Embryonic facial prominence (tissue), 1 donor: ENCODE data around the gene C1QTNF7.

Source experiments
- DNase-seq: peaks from one replicate; pipeline ENCODE4 v3.0.0-alpha.2; 2016; ENCODE audit errors: extremely low spot score

C1QTNF7 gene

DNA sequence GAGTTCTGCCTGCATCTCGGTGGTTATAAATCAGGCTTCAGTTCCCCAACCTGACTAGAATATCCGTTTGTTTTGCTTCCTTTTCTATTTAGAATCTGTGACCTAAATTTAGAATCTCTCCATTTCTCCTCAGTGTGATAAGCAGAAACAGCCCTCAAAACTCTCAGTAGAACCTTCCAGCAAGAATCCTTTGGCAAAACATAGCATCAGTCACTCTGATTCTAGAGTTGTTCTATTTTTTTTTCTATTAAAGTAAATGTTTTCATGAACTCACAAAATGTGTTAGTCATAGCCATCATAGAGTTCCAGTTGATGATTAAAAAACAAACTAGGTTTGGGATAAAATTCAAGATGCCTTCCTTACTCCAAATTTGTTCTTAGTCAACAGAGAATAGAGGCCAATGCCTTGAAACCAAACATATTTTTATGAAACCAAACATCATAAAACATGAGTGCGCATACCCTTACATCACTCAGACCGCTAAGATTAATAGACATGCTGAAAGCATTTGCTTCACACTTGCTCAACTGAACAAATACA is 13.2 kb upstream of the C1QTNF7 start:
- no peak for DNase-seq

DNA sequence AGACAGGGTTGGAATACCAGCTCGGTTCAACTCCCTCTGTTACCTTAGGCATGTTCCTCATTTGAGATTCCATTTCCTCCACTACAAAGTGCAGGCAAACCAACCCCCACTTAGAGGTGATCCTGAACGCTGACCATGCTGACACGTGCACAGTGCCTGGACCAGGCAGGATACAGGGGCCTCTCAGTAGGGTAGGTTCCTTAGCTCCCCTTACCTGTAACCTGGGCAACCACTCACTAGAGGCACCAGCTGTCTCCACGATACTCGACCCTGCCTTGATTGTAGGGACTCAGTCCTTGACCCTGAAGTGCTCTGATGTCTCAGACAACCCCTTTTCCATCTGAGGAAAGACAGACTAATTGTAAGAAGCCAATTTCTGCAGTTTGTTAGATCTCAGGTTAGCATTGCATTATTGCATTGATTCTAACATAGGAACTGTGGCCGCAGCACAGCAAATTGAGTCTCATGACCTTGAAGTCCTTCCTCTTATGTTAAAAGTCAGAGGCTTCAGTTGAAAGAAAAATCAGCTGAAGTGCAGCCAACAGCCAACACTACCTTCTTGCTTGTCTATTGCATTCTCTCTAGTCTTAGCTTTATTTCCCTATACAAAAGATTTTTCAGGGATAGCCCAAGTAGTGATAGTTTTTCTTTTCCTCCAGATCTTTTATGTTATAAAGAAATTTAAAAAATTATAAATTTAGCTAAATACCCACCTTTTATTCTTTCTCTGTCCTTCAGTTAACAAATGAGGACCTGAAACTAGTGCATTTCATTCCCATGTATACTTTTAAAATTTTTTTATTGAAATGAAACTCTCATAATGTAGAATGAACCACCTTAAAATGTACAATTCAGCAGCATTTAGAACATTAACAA is 11.2 kb upstream of the C1QTNF7 start:
- no peak for DNase-seq

DNA sequence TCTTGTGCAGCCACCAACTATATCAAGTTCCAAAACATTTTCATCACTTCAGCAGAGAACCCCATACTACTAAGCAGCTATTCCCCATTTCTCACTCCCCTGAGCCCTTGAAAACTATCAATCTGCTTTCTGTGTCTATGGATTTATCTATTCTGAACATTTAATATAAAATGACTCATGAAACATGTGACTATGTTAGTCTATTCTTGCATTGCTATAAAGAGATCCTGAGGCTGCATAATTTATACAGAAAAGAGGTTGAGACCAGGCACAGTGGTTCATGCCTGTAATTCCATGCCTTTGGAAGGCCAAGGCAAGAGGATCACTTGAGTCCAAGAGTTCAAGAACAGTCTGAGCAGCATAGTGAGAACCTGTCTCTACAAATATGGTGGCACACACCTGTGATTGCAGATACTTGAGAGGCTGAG is 10.6 kb upstream of the C1QTNF7 start:
- no peak for DNase-seq

DNA sequence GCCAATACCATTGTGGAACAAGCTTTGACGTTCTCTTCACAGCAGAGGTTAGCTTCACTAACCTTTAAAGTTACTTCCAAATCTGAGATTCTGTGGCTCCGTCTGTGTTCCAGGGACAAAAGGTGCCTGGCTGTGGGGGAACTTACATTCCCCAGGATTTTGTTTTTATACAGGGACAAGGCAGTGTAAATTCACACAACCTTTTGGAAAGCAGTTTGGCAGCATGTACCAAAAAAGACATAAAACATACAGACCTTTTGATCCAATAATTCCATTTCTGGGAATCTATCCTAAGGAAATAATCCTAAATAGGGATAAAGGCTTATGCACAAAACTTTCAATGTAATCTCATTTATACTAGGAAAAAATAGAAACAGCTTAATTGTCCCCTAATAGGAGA is 8.9 kb upstream of the C1QTNF7 start:
- DNase-seq: no peak

DNA sequence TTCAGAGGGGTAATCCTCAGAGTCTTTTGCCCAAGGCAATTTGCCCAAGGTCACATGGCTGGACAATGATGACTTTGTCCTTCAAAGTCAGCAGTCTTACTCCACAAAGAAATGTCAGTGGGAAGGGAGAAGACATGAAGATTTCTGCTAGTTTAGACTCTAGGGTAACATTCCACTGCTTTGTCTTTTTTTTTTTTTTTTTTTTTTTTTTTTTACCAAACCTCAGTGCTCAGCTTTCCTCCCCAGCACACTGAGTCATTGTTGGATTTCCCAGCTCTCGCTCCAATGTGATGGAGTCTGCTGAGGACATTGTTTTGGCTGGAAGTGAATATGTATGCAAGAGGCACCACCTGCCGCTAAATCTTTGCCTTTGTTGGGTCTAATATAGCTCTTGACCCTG is 7.2 kb upstream of the C1QTNF7 start:
- no peak for DNase-seq

DNA sequence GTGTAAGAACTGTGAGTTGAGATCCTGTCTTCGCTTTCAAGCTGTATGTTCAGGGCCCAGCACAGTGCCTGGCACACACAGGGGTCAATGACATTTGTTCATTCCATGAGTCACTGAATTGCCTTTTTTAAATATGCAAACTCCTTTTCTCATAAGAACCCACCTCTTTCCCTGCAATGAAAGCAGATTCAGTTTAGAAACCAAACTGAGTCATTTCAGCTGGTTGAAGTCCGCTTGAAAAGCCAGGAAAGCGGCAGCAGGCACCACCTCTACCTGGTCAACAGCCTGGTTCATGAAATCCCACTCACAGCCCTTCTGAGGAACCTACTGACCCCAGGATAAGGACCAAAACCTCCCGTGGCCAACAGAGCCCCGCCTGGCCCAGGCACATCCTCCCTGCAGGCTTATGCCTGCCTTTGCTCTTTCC is 4.5 kb upstream of the C1QTNF7 start:
- DNase-seq: no peak

DNA sequence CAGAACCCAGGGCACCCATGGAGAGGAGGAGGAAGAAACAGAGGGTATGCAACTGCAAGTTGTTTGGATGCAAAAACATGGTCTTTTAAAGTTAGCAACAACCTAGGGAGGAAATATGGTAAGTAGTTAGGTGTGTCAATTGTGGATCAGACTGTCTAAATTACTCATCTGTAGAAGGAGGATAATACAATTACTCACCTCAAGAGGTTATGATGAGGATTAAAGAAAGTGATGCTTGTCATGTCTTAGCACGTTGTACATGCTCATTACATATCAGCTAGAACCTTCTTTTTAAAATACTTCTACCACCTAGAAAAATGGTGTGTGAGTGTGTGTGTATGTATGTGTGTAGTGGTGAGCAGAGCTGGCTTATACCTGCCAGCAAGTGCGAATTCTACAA is 2.3 kb upstream of the C1QTNF7 start:
- DNase-seq: no peak

DNA sequence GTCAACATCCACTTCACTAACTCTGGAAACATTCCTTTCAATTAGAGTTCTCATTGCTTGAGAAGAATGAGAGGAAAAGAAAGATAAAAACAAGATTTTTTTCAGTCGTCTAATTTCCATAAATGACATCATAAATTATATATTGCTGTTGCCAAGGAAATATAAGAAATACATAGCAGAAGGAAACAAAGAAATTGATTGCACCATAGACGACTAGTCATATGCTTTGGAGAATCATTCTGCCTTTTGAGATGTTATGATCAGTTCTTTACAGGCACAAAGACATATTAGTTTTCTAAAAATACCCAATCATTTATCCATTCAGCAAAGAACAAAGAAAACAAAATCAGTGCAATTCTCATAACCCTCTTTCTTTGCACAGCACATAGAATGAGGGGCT is 672 bp upstream of the C1QTNF7 start:
- no peak for DNase-seq

DNA sequence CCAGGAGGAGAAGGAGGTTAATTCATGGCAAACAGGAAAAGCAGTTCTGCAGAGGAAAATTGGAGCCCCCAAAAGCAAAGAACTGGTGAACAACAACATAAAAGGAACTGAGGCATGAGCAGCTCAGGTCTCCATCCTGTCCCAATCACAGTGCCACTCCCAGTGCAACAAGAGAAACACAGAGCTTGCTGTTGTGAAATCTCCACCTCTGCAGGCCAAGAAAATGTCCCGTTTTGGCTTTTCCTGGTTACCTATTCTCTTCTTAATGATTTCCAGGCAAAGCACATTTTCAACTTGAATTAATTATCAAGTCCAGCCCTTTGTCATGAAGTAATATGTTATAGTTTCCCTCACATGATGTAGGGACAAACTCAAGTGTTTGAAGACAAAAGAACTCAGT is 778 bp downstream of the C1QTNF7 start:
- DNase-seq: no peak

DNA sequence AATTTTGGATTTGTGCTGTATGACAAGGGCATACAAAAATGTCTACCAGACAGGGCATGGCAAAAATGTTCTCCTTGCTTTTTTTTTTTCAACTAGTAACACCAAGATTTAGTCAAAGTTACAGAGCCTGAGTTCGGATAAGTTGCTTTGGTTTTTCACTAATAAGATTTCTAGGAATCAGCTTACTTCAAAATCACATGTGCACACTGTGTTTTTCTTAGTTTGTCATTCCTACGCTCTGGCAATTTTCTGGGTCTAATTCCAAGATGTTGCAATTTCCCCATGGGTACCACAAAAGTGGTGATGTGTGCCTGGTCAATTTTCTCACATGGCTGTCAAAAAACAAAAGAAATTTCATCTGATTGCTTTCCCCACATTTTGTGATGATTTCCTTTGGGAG is 6.3 kb downstream of the C1QTNF7 start:
- DNase-seq: no peak

DNA sequence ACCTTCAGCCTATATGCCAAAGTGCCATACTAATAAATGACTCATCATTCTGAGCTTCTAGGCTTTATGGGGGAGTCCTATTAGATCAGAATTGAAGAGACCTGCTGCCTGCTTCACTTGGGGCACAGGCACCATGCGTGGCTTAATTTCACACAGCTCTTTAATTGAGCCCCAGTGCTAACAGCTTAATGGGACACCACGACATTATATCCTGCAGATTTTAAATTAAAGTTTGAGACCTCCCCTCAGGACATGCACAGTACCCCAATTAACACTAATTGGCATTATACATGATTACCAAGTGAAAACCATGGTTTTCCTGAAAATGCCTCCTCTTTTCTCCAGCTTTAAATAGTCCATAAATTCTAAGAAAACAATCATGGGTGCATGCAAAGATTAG is 6.8 kb downstream of the C1QTNF7 start:
- DNase-seq: no peak

DNA sequence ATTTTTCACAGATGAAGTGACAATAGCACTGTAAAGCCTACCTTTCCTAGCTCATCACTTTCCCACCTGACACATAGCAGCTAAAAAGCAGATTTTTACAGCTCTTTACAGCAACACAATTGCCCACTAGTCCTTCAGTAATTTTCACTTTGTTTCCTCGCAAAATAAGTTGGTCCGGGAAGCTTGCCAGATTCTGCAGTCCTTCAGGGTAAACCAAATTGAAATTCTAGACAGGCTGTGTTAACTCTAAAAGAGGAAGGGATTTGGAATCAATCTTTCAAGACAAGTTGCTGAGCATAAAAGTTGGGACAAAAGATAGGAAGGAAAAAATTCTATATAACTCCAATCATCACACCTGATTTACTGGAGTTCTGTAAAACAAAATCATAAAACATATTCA is 8.7 kb downstream of the C1QTNF7 start:
- peak; percentile 49 for DNase-seq

DNA sequence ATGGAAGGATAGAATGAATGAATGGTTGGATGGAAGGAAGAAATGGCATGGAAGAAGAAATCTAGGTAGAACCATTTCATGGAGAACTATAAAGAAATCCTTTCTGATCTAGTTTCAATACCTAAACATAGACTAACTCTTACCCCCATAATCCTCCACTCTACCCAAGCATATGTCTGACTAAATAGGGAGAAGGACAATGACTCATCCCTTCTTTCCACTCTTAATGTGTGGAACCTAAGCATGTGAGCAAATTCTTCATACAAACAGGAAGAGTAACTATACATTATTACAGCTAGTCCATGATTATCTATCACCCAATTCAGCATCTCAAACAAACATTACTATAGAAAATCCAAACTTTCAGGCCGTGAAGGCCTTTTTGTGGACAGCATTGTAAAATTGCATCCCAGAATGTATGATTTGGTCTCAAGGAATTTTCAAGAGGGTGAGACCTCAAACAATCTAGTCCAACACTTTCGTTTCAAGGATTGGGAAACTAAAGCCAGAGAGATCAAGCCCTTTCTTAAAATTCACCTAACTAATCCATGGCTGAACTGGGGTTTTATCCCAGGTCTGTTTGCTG is 11.2 kb downstream of the C1QTNF7 start:
- no peak for DNase-seq

DNA sequence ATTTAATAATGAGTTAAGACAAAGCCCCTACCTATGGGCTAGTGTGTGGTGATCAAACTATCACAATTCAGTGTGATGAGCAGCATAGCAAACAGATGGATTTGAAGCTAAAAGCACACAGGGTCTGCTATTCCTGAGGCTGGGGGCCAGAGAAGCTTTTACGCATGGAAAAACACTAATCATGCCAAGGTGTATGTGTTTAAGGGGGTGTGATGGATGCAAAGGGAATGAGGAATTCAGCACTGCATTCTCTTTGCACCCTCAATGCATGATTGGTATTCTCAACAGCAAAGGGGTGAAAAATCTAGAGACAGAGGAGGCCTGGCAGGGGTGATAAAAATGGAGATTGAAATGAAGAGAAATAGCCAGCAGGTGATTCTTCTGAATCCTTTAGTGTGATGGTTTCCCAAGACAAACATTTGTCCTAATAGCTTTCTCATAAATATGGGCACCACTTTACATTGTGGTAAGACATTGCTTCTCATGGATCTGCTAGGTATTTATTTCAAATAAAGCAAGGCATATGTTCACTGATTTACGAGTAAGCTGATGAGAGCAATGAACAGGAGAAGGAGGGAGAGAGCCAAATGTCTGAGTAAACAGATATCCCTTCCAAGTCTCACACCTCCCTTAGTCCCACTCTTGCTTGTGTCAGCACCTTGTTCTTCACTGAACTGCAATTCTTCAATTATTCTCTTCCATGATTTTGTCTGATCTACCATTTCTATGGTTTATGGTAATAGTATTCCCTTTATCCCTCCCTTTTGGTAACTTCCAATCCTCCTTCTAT is 15.7 kb downstream of the C1QTNF7 start:
- DNase-seq: no peak

DNA sequence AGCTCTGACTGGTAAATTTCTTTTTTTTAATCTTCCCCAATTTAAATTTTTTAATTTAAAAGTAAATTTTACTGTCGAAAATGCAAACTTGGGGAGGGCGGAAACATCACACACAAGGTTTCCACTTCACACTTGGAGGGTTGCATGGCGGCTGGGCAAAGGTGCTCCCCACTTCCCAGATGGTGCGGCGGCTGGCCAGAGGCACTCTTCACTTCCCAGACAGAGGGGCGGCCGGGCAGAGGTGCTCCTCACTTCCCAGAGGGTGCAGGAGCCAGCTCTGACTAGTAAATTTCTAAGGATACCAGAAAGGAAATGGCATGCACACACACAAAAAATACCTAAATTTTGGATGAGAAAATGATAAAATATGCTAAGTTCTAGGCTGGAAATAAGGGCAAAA is 16.4 kb downstream of the C1QTNF7 start:
- no peak for DNase-seq

DNA sequence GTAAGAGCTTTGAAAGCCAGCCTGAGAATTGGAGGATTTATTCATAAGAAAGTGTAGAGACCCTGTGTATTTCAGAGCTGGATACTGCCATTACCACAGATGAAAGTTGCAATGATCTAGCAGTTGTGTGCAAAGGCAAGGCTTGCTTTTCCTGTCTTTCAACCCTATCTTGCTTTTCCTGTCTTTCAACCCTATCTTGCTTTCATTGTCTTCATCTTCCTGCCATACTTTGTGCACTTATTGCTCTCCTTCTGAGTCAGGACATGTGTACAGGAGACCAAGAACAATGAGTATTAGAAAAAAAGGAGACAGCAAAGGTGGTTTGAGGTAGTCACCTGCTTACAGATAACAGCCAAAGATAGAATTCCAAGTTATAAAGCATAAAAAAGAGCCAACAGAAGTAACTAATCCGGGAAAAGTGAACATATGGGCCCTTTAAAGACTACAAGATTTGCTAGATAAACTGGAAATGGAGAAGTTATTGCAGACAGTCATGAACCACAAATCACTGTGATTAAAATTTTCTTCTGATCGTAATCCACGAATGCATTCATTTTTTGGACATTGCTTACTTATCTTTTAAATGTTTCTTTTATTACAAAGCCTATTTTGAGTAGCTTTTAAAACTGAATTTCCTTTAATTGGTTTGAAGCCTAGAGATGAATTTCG is 17.2 kb downstream of the C1QTNF7 start:
- no peak for DNase-seq

DNA sequence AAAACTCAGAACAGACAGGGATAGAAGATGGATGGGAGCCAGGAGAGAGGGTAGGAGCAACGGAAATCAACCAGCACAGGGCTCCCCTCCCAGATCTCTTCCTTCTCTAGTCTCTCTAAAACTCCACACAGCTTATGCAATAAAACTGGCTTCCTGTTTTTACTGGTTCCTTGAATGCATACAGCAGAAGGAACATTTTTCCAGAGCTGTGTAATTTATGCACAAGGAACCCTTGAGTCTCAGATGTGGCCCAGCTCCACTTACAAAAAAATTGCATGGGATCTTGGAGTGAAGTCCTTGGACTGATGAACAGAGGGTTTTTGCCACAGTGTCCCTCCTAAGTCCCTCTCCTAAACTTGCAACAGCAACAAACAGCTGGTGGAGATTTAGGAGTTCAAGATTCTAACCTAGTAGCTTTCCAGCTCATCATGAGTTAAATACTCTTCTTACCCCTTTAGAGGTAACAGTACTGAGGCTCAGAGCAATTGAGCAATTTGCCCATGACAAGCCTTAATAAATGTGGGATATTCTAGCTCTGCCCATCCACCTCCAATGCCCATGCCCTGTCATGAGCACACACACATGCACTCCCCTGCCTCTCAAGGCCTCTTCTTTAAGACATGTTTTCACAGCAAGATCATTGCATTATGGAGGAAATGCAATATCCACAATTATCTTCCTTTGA is 23.5 kb downstream of the C1QTNF7 start:
- no peak for DNase-seq

DNA sequence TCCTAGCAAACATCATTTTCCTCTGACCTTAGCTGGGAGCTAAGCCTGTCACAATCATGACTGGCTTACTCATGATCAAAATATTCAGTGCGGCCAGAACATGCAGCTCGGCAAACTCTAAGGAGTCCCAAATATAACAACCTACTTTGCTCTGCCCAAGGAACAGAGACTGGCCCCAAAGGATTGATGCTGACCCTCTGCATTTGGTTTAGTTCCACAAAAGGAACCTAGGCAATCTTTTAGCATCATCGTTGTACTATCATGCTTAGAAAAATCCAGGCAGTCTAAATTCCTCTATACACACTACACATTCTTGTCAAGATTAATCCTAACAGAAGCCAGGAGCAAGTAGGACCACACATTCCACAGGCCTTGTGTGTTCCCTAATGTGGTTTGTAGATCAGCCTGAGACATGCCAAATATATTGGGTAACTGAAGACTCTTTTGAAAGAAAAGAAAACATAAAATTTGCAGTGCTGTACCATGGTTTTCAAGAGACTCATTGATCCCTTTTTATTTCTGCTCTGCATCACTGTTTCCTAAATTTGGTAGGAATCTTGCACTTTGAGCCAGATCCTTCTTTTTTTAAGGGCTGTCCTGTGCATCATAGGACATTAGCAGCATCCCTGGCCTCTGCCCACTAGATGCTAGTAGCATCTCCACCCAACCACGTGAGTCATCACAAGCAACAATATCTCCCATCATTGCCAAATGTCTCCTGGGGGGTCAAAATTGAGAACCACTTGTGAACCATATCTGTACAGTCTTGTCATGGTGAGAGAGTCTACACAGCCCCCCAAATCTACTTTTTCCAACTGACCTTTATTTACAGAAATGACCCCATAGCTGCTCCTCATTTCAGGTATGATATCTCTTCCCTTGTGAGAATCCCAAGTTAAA is 24.3 kb downstream of the C1QTNF7 start:
- DNase-seq: no peak

DNA sequence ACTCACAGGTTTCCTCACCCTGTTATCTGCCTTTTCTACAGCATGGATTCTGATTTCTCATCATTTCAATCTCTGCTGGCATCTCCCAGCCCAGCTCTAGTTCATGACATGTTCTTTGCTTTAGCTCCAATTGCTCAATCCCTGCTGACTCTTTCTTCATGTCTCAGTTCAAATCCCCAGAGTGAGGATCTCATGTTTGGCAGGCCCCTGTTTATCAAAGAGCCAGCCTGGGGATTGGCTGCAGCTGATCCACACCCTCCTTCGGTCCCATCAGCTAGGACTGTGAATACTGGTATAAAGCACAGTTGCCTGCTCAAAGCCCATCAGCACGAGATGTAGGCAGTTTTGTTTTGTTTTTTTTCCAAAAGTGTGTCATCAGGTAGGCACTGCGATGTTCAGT is 27.5 kb downstream of the C1QTNF7 start:
- DNase-seq: no peak
